GM21737 (cell line): ENCODE measurements around the gene MYO1B.
"Not testable (repeated sequence)": the region's sequence is repeated elsewhere in the genome, so short reads cannot be mapped to it uniquely, and the experiment has no call there.

Source experiments
- ATAC-seq: cut with Tn5 transposase; IDR thresholded peaks from one replicate; pipeline ENCODE4 v1.9.1; 2021; ENCODE audit warnings: mild to moderate bottlenecking, moderate library complexity; ENCODE audit not compliant: unreplicated experiment

The MYO1B gene

DNA sequence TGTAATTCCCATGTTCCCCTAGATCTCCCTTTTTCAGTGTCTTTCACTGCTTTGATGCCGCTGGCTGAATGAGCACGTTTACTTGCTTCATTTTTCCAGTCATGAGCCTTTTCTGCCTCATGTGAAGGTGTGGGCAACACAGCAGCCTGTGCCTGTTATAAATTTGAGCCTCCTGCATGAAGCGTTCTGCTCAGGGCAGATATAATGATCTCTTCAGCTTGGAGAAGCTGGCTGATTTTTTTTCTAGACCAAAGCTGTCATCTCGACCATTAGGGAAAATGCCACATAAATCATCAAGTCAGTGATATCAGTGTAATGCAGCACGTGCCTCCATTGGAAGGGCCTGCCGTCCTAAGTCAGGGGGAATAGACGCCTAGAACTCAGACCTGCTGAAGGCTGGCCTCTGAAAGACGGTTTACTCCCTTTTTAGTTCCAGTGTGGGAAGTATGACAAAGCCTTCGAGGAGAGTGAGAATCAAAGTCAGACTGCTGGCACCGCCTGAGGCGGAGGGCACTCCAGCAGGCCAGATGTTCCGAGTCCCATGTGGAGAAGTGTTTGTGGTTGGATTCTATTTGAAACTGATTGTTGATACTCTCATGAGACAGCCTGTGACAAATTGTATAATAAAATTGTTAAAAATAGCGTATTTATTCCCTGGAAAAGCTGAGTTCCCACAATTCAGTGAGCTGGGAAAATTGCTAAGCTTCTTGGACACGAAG lies 196.5 kb downstream of the MYO1B start:
- ATAC-seq, result no peak

DNA sequence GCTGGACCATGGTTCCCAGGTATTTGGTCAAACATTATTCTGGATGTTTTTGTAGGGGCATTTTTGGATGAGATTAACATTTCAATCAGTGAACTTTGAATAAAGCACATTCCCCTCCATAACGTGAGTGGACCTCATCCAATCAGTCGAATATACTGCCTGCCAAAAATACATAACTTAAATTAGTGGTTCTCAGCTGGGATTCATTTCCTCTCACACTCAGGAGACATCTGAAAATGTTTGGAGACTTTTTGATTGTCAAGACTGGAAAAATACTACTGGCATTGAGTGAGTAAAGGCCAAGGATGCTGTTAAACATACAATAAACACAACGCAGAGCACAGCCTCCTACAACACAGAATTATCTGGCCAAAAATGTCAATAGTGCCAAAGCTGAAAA lies 198.2 kb downstream of the MYO1B start:
- no peak for ATAC-seq

DNA sequence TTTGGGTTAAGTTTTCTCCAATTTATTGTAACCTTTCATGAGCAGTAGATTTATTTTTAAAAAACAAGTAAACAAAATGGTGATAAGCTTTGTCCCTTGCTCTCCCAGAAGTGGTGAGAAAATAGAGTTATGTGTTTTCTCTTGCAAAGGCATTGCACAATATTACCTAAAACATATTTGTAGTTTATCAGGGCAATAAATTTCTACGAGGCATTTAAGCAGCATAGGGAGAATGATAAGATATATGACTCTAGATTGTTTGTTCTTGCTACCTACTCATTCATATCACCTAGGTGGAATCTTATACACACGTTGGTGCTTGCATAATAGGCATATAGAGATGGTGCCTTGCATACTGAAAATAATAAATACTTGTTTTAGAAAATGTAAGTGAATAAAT lies 201.7 kb downstream of the MYO1B start:
- ATAC-seq, result no peak

DNA sequence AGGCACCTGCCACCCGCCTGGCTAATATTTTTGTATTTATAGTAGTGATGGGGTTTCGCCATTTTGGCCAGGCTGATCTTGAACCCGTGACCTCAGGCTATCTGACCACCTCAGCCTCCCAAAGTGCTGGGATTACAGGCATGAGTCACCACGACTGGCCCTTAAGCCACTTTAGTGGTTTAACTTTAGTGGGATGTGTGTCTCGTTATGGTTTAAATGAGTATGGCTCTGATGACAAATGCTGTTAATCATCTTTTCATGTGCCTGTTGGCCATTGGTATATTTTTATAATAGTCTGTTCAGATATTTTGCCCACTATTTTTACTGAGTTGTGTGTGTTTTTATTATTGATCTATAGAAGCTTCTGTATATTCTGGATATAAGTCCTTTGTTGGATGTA lies 205.9 kb downstream of the MYO1B start:
- ATAC-seq, result no peak

DNA sequence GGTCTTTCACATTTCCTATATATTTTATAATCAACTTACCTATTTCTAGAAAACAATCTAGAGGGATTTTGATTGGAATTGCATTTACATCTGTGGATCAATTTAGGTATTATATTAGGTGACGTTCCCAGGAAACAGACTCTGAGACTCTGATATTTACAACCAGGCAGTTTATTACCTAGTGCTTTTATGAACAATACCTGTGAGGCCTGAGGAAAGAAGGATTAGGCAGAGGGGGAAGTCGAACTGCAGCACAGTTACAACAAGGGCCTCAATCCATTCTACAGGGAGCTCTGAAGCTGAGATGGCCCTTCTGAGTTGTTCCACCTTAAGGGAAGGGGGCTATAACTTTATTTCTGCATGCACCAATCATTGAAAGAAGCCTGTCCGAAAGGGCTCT lies 206.9 kb downstream of the MYO1B start:
- no peak for ATAC-seq

DNA sequence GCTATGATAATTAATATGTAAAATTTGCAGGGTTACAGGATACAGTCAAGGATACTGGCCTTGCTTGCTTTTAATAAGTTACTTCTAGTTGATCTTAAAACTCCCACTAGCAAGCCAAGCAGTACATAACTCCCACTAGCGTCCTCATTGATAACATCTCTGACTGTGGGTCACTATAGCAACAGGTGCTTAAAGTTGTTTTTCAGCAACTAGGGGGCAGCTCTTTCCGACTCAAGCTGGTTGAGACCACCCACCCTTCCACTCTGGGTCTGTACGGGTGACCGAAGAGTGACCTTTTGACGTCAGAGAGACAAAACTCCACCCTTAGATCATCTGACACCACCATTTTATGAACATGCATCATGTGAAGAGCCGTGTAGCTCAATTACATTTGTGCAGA lies 208.6 kb downstream of the MYO1B start:
- no peak for ATAC-seq

DNA sequence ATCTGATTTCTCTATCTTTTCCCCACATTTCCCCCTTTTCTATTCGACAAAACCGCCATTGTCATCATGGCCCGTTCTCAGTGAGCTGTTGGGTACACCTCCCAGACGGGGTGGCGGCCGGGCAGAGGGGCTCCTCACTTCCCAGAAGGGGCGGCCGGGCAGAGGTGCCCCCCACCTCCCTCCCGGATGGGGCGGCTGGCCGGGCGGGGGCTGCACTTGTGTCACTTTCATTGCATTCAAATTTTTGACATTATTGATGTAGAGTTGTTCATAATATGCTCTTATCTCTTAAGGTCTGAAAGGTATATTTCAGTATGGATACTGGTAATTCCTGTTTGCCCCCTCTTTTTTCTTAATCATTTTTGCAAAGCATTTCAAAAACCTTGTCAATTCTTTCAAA lies 211.3 kb downstream of the MYO1B start:
- not testable (repeated sequence) for ATAC-seq

DNA sequence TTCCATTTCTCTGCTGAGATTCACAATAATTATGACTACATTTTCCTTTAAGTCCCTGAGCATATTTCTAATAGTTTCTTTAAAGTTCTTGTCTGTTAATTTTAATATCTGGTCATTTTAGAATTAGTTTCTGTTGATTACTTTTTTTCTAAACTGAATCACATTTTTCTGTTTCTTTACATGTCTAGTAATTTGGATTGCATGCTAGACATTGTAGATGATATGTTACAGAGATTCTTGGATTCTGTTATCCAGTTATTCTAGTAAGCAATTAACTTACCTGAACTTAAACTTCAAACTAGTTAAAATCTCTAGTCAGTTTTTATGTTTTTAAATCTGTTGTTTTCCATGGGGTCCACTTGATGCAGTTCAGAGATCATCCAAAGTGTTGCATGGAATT lies 214.0 kb downstream of the MYO1B start:
- ATAC-seq, result no peak

DNA sequence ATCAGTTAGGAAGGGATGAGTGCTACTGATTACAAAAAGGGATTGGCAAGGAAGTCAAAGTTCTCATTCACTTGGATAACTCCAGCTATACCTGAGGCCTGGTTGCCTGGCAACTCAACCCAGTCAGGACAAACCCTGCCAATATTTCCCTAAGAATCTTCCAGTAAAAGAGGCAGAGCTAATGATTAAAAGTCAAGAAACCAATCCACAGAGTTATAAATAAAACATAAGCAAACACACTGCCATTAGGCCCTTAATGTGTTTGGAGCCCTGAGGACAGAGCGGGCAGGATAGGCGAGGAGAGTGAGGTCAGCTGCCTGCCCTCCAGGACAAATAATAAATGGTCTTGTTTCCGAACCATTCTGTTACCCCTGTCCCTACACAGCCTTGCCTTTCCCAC lies 217.2 kb downstream of the MYO1B start:
- ATAC-seq, result no peak

DNA sequence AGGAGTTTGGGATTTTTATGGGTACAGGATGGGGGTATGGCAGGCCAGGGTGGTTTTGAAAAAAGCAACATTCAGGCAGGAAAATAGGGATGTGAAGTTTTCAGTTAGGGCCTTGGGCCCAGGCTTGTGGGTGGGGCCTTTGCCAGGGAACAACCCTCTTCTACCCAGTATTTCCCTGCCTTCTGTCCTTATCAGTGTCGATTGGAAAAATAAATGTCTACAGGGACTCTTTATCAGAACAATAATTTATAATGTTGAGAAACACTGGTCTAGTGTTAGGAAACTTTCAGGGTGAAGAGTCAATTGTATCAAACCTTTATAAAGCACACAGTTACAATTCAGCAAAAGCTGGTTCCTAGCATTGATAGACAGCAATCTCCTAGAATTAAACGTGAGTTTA lies 218.6 kb downstream of the MYO1B start:
- no peak for ATAC-seq

DNA sequence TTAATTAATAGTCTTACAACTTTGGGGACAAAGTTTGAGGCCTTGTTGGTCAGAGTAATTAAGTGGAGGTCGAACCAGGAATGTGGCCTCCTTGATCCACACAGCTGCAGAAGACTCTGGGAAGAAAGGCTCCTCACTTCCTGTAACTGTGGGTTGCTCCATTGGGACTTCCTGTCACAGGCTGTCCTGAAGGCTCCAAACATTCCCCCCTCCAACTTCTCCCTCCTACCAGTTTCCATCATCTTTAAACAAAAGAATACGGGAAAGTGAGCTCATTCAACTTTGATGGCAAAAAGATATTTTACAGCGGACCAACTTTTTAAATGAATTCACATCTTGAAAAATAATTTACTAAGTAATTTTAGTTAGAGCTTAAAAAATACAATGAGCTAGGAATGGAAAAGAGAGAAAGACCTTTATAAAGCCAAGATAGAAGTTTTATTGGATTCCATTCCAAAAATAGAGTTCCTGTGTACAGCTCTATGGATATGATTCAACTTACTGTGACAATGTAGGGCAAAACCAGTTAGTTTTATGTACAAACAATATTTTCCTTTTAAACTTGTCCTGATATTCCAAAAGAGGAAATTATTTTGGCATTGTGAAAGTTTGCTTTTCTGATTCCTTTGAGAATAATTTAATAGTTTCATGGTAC lies 220.7 kb downstream of the MYO1B start:
- ATAC-seq, result no peak

DNA sequence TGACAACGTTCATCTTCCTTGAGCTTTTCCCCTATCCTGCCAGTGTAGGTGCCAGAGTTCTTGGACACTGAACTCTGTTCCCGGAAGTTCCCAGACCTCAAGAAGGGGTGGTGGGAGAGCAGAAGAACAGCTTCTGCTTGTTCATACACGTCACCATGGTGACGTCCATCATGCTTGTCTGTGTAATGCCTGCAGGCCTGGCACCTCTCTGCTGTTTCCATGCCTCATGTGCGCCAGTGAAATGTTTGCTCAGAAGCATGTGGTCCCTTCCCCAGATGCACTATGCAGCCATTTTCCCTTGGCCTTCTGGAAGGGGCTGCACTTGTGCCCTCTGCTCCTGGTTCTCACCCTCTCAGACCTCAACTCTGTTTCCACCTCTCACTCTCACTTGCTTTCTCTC lies 221.9 kb downstream of the MYO1B start:
- ATAC-seq, result no peak

DNA sequence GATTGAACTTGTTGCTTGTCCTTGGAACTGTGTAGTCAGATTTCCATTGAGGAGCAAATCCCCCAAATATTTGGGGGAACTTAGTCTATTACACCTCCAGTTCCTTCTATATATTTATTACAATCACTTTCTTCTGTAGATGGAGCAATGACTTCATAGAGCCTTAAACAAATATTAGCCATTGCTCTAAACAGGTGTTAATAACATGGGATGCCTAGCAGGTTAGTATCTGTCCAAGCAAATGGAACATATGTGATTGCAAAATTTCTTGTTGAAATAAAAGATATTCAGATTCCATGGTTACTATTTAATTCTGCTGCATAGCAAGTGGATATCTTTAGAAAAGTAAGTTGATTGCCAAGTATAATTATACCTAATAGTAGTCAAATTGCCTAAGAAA lies 225.1 kb downstream of the MYO1B start:
- no peak for ATAC-seq

DNA sequence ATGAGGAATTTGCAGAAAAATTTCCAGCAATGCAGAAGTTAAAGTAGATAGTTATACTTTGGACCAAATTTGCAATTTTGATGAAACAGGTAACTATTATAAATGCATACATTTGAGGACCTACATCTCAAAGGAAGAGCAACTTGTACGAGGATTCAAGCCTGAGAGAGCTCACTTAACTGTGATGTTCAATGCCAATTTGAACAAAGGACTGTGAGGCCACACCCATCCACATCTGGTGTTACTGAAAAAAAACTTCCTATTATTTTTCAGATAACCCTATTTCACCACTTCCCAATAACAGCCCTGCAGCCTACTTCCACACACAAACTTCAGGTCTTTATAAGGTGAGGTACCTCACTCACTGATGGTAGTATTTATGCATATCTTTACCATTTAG lies 229.3 kb downstream of the MYO1B start:
- ATAC-seq, result no peak
